ENCODE measurements around the gene SYK.

DNA sequence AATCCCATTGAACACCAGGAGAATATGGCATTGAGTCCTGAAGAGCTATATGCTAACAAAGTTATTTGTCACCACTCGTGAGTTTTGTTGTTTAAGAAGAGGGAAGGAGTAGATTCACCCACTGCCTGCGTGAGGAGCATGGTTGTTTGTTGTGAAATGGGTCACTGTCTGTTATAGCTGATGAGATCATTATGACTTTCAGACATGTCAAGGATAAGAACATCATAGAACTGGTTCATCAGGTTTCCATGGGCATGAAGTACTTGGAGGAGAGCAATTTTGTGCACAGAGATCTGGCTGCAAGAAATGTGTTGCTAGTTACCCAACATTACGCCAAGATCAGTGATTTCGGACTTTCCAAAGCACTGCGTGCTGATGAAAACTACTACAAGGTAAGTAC lies 76.9 kb downstream of the SYK start:
- TF ChIP-seq, protein P1, sequence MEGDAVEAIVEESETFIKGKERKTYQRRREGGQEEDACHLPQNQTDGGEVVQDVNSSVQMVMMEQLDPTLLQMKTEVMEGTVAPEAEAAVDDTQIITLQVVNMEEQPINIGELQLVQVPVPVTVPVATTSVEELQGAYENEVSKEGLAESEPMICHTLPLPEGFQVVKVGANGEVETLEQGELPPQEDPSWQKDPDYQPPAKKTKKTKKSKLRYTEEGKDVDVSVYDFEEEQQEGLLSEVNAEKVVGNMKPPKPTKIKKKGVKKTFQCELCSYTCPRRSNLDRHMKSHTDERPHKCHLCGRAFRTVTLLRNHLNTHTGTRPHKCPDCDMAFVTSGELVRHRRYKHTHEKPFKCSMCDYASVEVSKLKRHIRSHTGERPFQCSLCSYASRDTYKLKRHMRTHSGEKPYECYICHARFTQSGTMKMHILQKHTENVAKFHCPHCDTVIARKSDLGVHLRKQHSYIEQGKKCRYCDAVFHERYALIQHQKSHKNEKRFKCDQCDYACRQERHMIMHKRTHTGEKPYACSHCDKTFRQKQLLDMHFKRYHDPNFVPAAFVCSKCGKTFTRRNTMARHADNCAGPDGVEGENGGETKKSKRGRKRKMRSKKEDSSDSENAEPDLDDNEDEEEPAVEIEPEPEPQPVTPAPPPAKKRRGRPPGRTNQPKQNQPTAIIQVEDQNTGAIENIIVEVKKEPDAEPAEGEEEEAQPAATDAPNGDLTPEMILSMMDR (conservative IDR thresholded peaks at IDR 0.05 in 1 of 2, IDR thresholded peaks at IDR 0.05 in 1 of 2; ENCODE audit: low read depth in 1 of 2, low read length in 2 of 2) = no peak
- no peak for TF ChIP-seq EZH2 (IDR thresholded peaks at IDR 0.05; ENCODE audit: low read length, missing control alignments)
